Caco-2 (cell line): Measurements from ENCODE around the gene SNX3. TPM values are rescaled to one million over a fixed set of nuclear protein-coding genes. Genes with fewer than 3 reads are reported as not detected.

ENCODE experiments used
- BruUV-seq: library from RNA; stranded (reverse); fragments of 400-500 nt; replicated peaks from 2 replicates; lab custom pipeline; 2021; lab: Mats Ljungman, UMichigan
- CTCF ChIA-PET: fragments of 300-600 bp; sonication (Branson Sonifier 250); formaldehyde crosslinking; loops from one replicate; lab custom pipeline; 2022; ENCODE audit warnings: antibody characterized with exemption; lab: Charles Lee
- POLR2A ChIA-PET: fragments of 300-600 bp; sonication (Branson Sonifier 250); formaldehyde crosslinking; loops from one replicate; lab custom pipeline; 2022; ENCODE audit warnings: antibody characterized with exemption; lab: Charles Lee
- DNase-seq, 2 experiments: peaks; one replicate each; pipeline versions ENCODE4 v3.0.0 to v3.0.0-alpha.2; 2020 to 2022
- H3K27me3 ChIP-seq: replicated peaks from 2 replicates; pipeline ENCODE4 v1.6.0; 2011; ENCODE audit warnings: low read length; ENCODE audit not compliant: control insufficient read depth, insufficient read depth
- H3K36me3 ChIP-seq: 2 replicates; pipeline ENCODE4 v1.5.1; 2011; ENCODE audit warnings: low read length; ENCODE audit not compliant: control insufficient read depth, insufficient read depth
- H3K4me1 ChIP-seq: fragments of 250-450 bp; sonication (Bioruptor Pico); 2 replicates; pipeline ENCODE4 v1.5.1; 2020; ENCODE audit warnings: mild to moderate bottlenecking
- H3K4me3 ChIP-seq: 2 replicates; pipeline ENCODE4 v1.5.1; 2011; ENCODE audit warnings: low read depth, mild to moderate bottlenecking, control low read depth, low read length
- H3K9me3 ChIP-seq: fragments of 250-450 bp; sonication (Bioruptor Pico); 2 replicates; pipeline ENCODE4 v1.5.1; 2020; ENCODE audit warnings: mild to moderate bottlenecking, moderate library complexity
- H3K27ac Mint-ChIP-seq: one replicate; pipeline ENCODE4 v1.8.0; 2022; ENCODE audit warnings: mixed read lengths; ENCODE audit not compliant: unreplicated experiment
- H3K27me3 Mint-ChIP-seq: one replicate; pipeline ENCODE4 v1.8.0; 2022; ENCODE audit warnings: mixed read lengths; ENCODE audit not compliant: insufficient read depth, unreplicated experiment
- H3K36me3 Mint-ChIP-seq: one replicate; pipeline ENCODE4 v1.8.0; 2022; ENCODE audit warnings: mild to moderate bottlenecking, mixed read lengths; ENCODE audit not compliant: insufficient read depth, unreplicated experiment
- H3K4me1 Mint-ChIP-seq: one replicate; pipeline ENCODE4 v1.8.0; 2022; ENCODE audit warnings: low read depth, mixed read lengths; ENCODE audit not compliant: unreplicated experiment
- H3K4me3 Mint-ChIP-seq: one replicate; pipeline ENCODE4 v1.8.0; 2022; ENCODE audit warnings: mild to moderate bottlenecking, moderate library complexity, mixed read lengths; ENCODE audit not compliant: unreplicated experiment
- H3K9me3 Mint-ChIP-seq: one replicate; pipeline ENCODE4 v1.8.0; 2022; ENCODE audit warnings: mixed read lengths; ENCODE audit not compliant: unreplicated experiment
- CTCF ChIP-seq, 2 experiments: fragments of 200-600 bp in 1 of 2; IDR thresholded peaks; 1 replicate in 1 of 2; 2 replicates in 1 of 2; pipeline versions ENCODE4 v1.5.1 to v1.8.0; 2011 to 2022; ENCODE audit warnings: antibody characterized with exemption in 1 of 2, control low read depth in 1 of 2, inconsistent platforms in 1 of 2, low read depth in 1 of 2, low read length in 1 of 2, mild to moderate bottlenecking in 1 of 2, moderate library complexity in 1 of 2; ENCODE audit not compliant: insufficient read depth in 1 of 2, severe bottlenecking in 1 of 2, unreplicated experiment in 1 of 2
- intact Hi-C: fragments of 100-400 bp; cut with micrococcal nuclease; formaldehyde crosslinking; loops from one replicate; pipeline ENCODE4 v1.10.0; 2022; ENCODE audit not compliant: unreplicated experiment
- total RNA-seq: library from RNA; stranded (reverse); gene quantifications from 2 replicates; pipeline ENCODE4 v1.2.3, GENCODE V29; 2022

The SNX3 gene
- total RNA-seq, 1 experiment from 2014 or later: 114 TPM

- CTCF ChIA-PET: interaction anchor here (0.6 to 1.2 kb wide), 3 partner anchors 16 to 315 kb away, joined by 3 read pairs; no protein-coding TSS in a partner anchor
- Mint-ChIP-seq H3K36me3 (no peaks in the 10 kb centered on the region), H3K27me3 (no peaks in the 10 kb centered on the region), H3K4me1 (no peaks in the 10 kb centered on the region), H3K27ac (no peak overlapping the region), H3K9me3 (no peaks in the 10 kb centered on the region), H3K4me3 (peak overlapping the region; percentile 72)
- no TSS peak for BruUV-seq
- POLR2A ChIA-PET: no interaction called here
- intact Hi-C loops: loop anchor here (10.0 kb wide), 1 partner anchor 318 kb away; no protein-coding TSS in a partner anchor
- no peak for DNase-seq
- Histone ChIP-seq H3K4me3 (peak overlapping the region; percentile 37), H3K27me3 (no peaks in the 10 kb centered on the region), H3K36me3 (no peaks in the 10 kb centered on the region), H3K4me1 (no peaks in the 10 kb centered on the region), H3K9me3 (no peaks in the 10 kb centered on the region)
- no peak for TF ChIP-seq CTCF (IDR thresholded peaks at IDR 0.05; ENCODE audit: insufficient read depth in 1 of 2, low read depth in 1 of 2, low read length in 1 of 2, severe bottlenecking in 1 of 2, unreplicated experiment in 1 of 2)
Observed at GRCh38 chr6:108176281-108177089, 84.4 kb downstream of the SNX3 start.

GRCh38 chr6:108175592-108176279 is 85.1 kb downstream of the SNX3 start:
- H3K4me3 ChIP-seq: peak overlapping the region; percentile 37
- no TSS peak for BruUV-seq
- Mint-ChIP-seq H3K36me3 (no peaks in the 10 kb centered on the region), H3K9me3 (no peaks in the 10 kb centered on the region), H3K4me1 (no peaks in the 10 kb centered on the region), H3K27ac (no peak overlapping the region), H3K27me3 (no peaks in the 10 kb centered on the region), H3K4me3 (peak overlapping the region; percentile 72)
- TF ChIP-seq CTCF (IDR thresholded peaks at IDR 0.05; ENCODE audit: insufficient read depth in 1 of 2, low read depth in 1 of 2, low read length in 1 of 2, severe bottlenecking in 1 of 2, unreplicated experiment in 1 of 2): peak in 1 of 2 experiments; percentile 15
- peak in 1 of 2 experiments; percentile 36 for DNase-seq
- ChIA-PET POLR2A (no interaction called here), CTCF (interaction anchor here (0.6 to 1.2 kb wide), 3 partner anchors 17 to 316 kb away, joined by 3 read pairs; no protein-coding TSS in a partner anchor)
- H3K9me3 ChIP-seq: no peaks in the 10 kb centered on the region
- intact Hi-C loops: loop anchor here (10.0 kb wide), 1 partner anchor 319 kb away; no protein-coding TSS in a partner anchor
- no peaks in the 10 kb centered on the region for H3K27me3 ChIP-seq
- no peaks in the 10 kb centered on the region for H3K4me1 ChIP-seq
- no peaks in the 10 kb centered on the region for H3K36me3 ChIP-seq

GRCh38 chr6:108175176-108175591 is 85.7 kb downstream of the SNX3 start:
- DNase-seq: no peak
- no peaks in the 10 kb centered on the region for H3K4me1 ChIP-seq
- Mint-ChIP-seq H3K27ac (no peak overlapping the region), H3K4me1 (no peaks in the 10 kb centered on the region), H3K9me3 (no peaks in the 10 kb centered on the region), H3K4me3 (peak overlapping the region; percentile 72), H3K27me3 (no peaks in the 10 kb centered on the region), H3K36me3 (no peaks in the 10 kb centered on the region)
- ChIA-PET POLR2A (no interaction called here), CTCF (interaction anchor here (1.0 to 1.2 kb wide), 2 partner anchors 41 to 317 kb away, joined by 3 read pairs; no protein-coding TSS in a partner anchor)
- TF ChIP-seq CTCF (IDR thresholded peaks at IDR 0.05; ENCODE audit: insufficient read depth in 1 of 2, low read depth in 1 of 2, low read length in 1 of 2, severe bottlenecking in 1 of 2, unreplicated experiment in 1 of 2): no peak
- no peaks in the 10 kb centered on the region for H3K27me3 ChIP-seq
- no peaks in the 10 kb centered on the region for H3K36me3 ChIP-seq
- no peaks in the 10 kb centered on the region for H3K9me3 ChIP-seq
- H3K4me3 ChIP-seq: peak overlapping the region; percentile 37
- intact Hi-C loops: loop anchor here (10.0 kb wide), 1 partner anchor 320 kb away; no protein-coding TSS in a partner anchor
- BruUV-seq: no TSS peak
